Stimulated activated CD4-positive, alpha-beta T cell treated with anti-CD3 and anti-CD28 coated beads, Interleukin-4, amount 100 ng/mL, for 4 hours (primary cell): Measurements from ENCODE around the gene ANKRD36.
"Not testable (repeated sequence)": the region's sequence is repeated elsewhere in the genome, so short reads cannot be mapped to it uniquely, and the experiment has no call there.

Source experiments
- DNase-seq, 2 experiments: peaks; one replicate each; pipeline ENCODE4 v3.0.0-alpha.2; 2020

The ANKRD36 gene

GRCh38 chr2:97129090-97129489 lies 16.1 kb downstream of the ANKRD36 start:
- not testable (repeated sequence) for DNase-seq

GRCh38 chr2:97144016-97144415 lies 31.1 kb downstream of the ANKRD36 start:
- not testable (repeated sequence) for DNase-seq

GRCh38 chr2:97166548-97166947 lies 53.6 kb downstream of the ANKRD36 start:
- not testable (repeated sequence) for DNase-seq

- DNase-seq, result not testable (repeated sequence)
Measured at GRCh38 chr2:97167938-97168337, 55.0 kb downstream of the ANKRD36 start.

GRCh38 chr2:97168583-97168982 lies 55.6 kb downstream of the ANKRD36 start:
- DNase-seq, result not testable (repeated sequence)

GRCh38 chr2:97180391-97180790 lies 67.4 kb downstream of the ANKRD36 start:
- not testable (repeated sequence) for DNase-seq

GRCh38 chr2:97195349-97195748 lies 82.4 kb downstream of the ANKRD36 start:
- not testable (repeated sequence) for DNase-seq

GRCh38 chr2:97197251-97197650 lies 84.3 kb downstream of the ANKRD36 start:
- not testable (repeated sequence) for DNase-seq

GRCh38 chr2:97200887-97201286 lies 87.9 kb downstream of the ANKRD36 start:
- DNase-seq, result not testable (repeated sequence)

- DNase-seq, result not testable (repeated sequence)
Measured at GRCh38 chr2:97202643-97203250, 89.8 kb downstream of the ANKRD36 start.

GRCh38 chr2:97210325-97210724 lies 97.4 kb downstream of the ANKRD36 start:
- no peak for DNase-seq

- not testable (repeated sequence) for DNase-seq
Measured at GRCh38 chr2:97215025-97215424, 102.1 kb downstream of the ANKRD36 start.

GRCh38 chr2:97230848-97231585 lies 118.1 kb downstream of the ANKRD36 start:
- not testable (repeated sequence) for DNase-seq

GRCh38 chr2:97232981-97233380 lies 120.0 kb downstream of the ANKRD36 start:
- DNase-seq, result not testable (repeated sequence)

- not testable (repeated sequence) for DNase-seq
Measured at GRCh38 chr2:97233660-97234295, 120.8 kb downstream of the ANKRD36 start.

- DNase-seq, result not testable (repeated sequence)
Measured at GRCh38 chr2:97261192-97261591, 148.2 kb downstream of the ANKRD36 start.

- DNase-seq, result not testable (repeated sequence)
Measured at GRCh38 chr2:97266449-97266848, 153.5 kb downstream of the ANKRD36 start.

GRCh38 chr2:97267411-97268074 lies 154.6 kb downstream of the ANKRD36 start:
- peak; percentile 0 to 2 for DNase-seq

GRCh38 chr2:97268075-97268591 lies 155.2 kb downstream of the ANKRD36 start:
- DNase-seq, result not testable (repeated sequence)

- DNase-seq, result not testable (repeated sequence)
Measured at GRCh38 chr2:97276232-97276798, 163.4 kb downstream of the ANKRD36 start.

GRCh38 chr2:97285187-97285586 lies 172.2 kb downstream of the ANKRD36 start:
- not testable (repeated sequence) for DNase-seq

- DNase-seq, result not testable (repeated sequence)
Measured at GRCh38 chr2:97293687-97294086, 180.7 kb downstream of the ANKRD36 start.
